H9 (cell line): ENCODE data around the gene LTV1. TPM values are rescaled to one million over a fixed set of nuclear protein-coding genes. Genes with fewer than 3 reads are reported as not detected.

ENCODE experiments used
- DNase-seq: peaks from one replicate; pipeline ENCODE4 v3.0.0-alpha.2; 2017
- H2AFZ ChIP-seq: one replicate; pipeline ENCODE4 v1.6.1; 2013; ENCODE audit warnings: mild to moderate bottlenecking, low read length, control low read depth, moderate library complexity
- H2AK5ac ChIP-seq: 2 replicates; pipeline ENCODE4 v1.6.1; 2013; ENCODE audit warnings: low read length, control low read depth, mixed read lengths; ENCODE audit not compliant: insufficient read length
- H2BK120ac ChIP-seq: one replicate; pipeline ENCODE4 v1.6.1; 2013; ENCODE audit warnings: low read depth, mild to moderate bottlenecking, low read length, control low read depth, inconsistent platforms; ENCODE audit not compliant: poor library complexity, severe bottlenecking
- H2BK12ac ChIP-seq: 2 replicates; pipeline ENCODE4 v1.6.1; 2013; ENCODE audit warnings: low read length, control low read depth, mixed read lengths, low read depth; ENCODE audit not compliant: insufficient read length
- H2BK15ac ChIP-seq: 2 replicates; pipeline ENCODE4 v1.6.1; 2013; ENCODE audit warnings: low read depth, low read length, control low read depth
- H2BK20ac ChIP-seq: one replicate; pipeline ENCODE4 v1.6.1; 2013; ENCODE audit warnings: low read depth, mild to moderate bottlenecking, low read length, control low read depth, inconsistent platforms; ENCODE audit not compliant: poor library complexity, severe bottlenecking
- H2BK5ac ChIP-seq: 2 replicates; pipeline ENCODE4 v1.6.1; 2013; ENCODE audit warnings: low read length, control low read depth, mixed read lengths; ENCODE audit not compliant: insufficient read length
- H3K14ac ChIP-seq: 2 replicates; pipeline ENCODE4 v1.6.1; 2013; ENCODE audit warnings: low read length, control low read depth; ENCODE audit not compliant: insufficient read depth
- H3K18ac ChIP-seq: 2 replicates; pipeline ENCODE4 v1.6.1; 2013; ENCODE audit warnings: low read depth, mild to moderate bottlenecking, mixed read lengths, low read length, control low read depth; ENCODE audit not compliant: insufficient read length
- H3K23ac ChIP-seq: 2 replicates; pipeline ENCODE4 v1.6.1; 2013; ENCODE audit warnings: low read length, control low read depth, mixed read lengths, low read depth; ENCODE audit not compliant: insufficient read length
- H3K23me2 ChIP-seq: 2 replicates; pipeline ENCODE4 v1.6.1; 2013; ENCODE audit warnings: low read depth, mild to moderate bottlenecking, mixed read lengths, low read length, control low read depth; ENCODE audit not compliant: insufficient read length, poor library complexity, severe bottlenecking
- H3K27ac ChIP-seq: 2 replicates; pipeline ENCODE4 v1.5.1; 2013; ENCODE audit warnings: low read length, control low read depth, mixed read lengths, low read depth; ENCODE audit not compliant: insufficient read length
- H3K27me3 ChIP-seq: 2 replicates; pipeline ENCODE4 v1.6.1; 2013; ENCODE audit warnings: low read length, control low read depth, inconsistent platforms; ENCODE audit not compliant: insufficient read depth
- H3K4ac ChIP-seq: 2 replicates; pipeline ENCODE4 v1.6.1; 2013; ENCODE audit warnings: low read depth, mild to moderate bottlenecking, control low read depth, inconsistent platforms, low read length, moderate library complexity
- H3K4me1 ChIP-seq: 2 replicates; pipeline ENCODE4 v1.6.1; 2013; ENCODE audit warnings: low read length, control low read depth, inconsistent platforms; ENCODE audit not compliant: insufficient read depth
- H3K4me2 ChIP-seq: 2 replicates; pipeline ENCODE4 v1.6.1; 2013; ENCODE audit warnings: low read length, control low read depth, mixed read lengths; ENCODE audit not compliant: insufficient read length, insufficient read depth
- H3K56ac ChIP-seq: 2 replicates; pipeline ENCODE4 v1.6.1; 2013; ENCODE audit warnings: low read depth, mild to moderate bottlenecking, mixed read lengths, low read length, control low read depth; ENCODE audit not compliant: insufficient read length
- H3K79me1 ChIP-seq: 2 replicates; pipeline ENCODE4 v1.6.1; 2013; ENCODE audit warnings: low read depth, mild to moderate bottlenecking, moderate library complexity, low read length, control low read depth, inconsistent platforms; ENCODE audit not compliant: insufficient read depth, poor library complexity, severe bottlenecking
- H3K79me2 ChIP-seq: 2 replicates; pipeline ENCODE4 v1.6.1; 2013; ENCODE audit warnings: low read length, control low read depth, inconsistent platforms; ENCODE audit not compliant: insufficient read depth
- H3K9ac ChIP-seq: 2 replicates; pipeline ENCODE4 v1.6.1; 2013; ENCODE audit warnings: low read length, control low read depth, mixed read lengths; ENCODE audit not compliant: insufficient read length; ENCODE audit errors: extremely low read depth
- H3K9me3 ChIP-seq: one replicate; pipeline ENCODE4 v1.6.1; 2013; ENCODE audit warnings: low read depth, low read length, inconsistent platforms; ENCODE audit not compliant: control insufficient read depth
- H3T11ph ChIP-seq: one replicate; pipeline ENCODE4 v1.6.1; 2013; ENCODE audit warnings: mild to moderate bottlenecking, low read length, control low read depth, inconsistent platforms
- H4K20me1 ChIP-seq: one replicate; pipeline ENCODE4 v1.6.1; 2013; ENCODE audit not compliant: control insufficient read depth, insufficient read length, insufficient read depth
- H4K5ac ChIP-seq: 2 replicates; pipeline ENCODE4 v1.6.1; 2013; ENCODE audit warnings: low read depth, mild to moderate bottlenecking, mixed read lengths, low read length, control low read depth; ENCODE audit not compliant: insufficient read length
- H4K8ac ChIP-seq: replicated peaks from 2 replicates; pipeline ENCODE4 v1.6.1; 2013; ENCODE audit warnings: low read length, control low read depth, mixed read lengths, low read depth; ENCODE audit not compliant: insufficient read length
- H4K91ac ChIP-seq: 2 replicates; pipeline ENCODE4 v1.6.1; 2013; ENCODE audit warnings: low read depth, mild to moderate bottlenecking, moderate library complexity, mixed read lengths, low read length, control low read depth; ENCODE audit not compliant: insufficient read length
- H3K27ac Mint-ChIP-seq, 3 experiments: 2 replicates in 2 of 3; 3 replicates in 1 of 3; pipeline ENCODE4 v1.8.0; 2020 to 2021; ENCODE audit warnings: mixed read lengths in 3 of 3, mild to moderate bottlenecking in 1 of 3, moderate library complexity in 1 of 3
- H3K27me3 Mint-ChIP-seq: 2 replicates; pipeline ENCODE4 v1.8.0; 2021; ENCODE audit warnings: low read depth, mild to moderate bottlenecking, moderate library complexity, mixed read lengths
- H3K36me3 Mint-ChIP-seq, 3 experiments: 2 replicates in 2 of 3; 3 replicates in 1 of 3; pipeline ENCODE4 v1.8.0; 2020 to 2021; ENCODE audit warnings: low read depth in 3 of 3, mixed read lengths in 3 of 3; ENCODE audit not compliant: insufficient read depth in 1 of 3
- H3K4me1 Mint-ChIP-seq, 2 experiments: 2 replicates each; pipeline ENCODE4 v1.8.0; 2020; ENCODE audit warnings: mixed read lengths in 2 of 2
- H3K4me3 Mint-ChIP-seq, 2 experiments: 2 replicates in 1 of 2; 3 replicates in 1 of 2; pipeline ENCODE4 v1.8.0; 2020 to 2021; ENCODE audit warnings: mild to moderate bottlenecking in 2 of 2, mixed read lengths in 2 of 2, moderate library complexity in 1 of 2
- H3K9me3 Mint-ChIP-seq, 2 experiments: 2 replicates in 1 of 2; 3 replicates in 1 of 2; pipeline ENCODE4 v1.8.0; 2020; ENCODE audit warnings: mild to moderate bottlenecking in 2 of 2, mixed read lengths in 2 of 2, moderate library complexity in 1 of 2
- CTCF ChIP-seq: fragments of 200-600 bp; sonication (generic); conservative IDR thresholded peaks from 3 replicates; pipeline ENCODE4 v1.8.0; 2021; ENCODE audit warnings: antibody characterized with exemption, mild to moderate bottlenecking
- WGBS: extraction: QIAGEN DNeasy Blood & Tissue Kit; methylation state at CpG from one replicate; pipeline ENCODE4 v1.1.7; 2013; ENCODE audit warnings: missing lambda C conversion rate, low lambda C conversion rate, mixed read lengths; ENCODE audit not compliant: insufficient read length; ENCODE audit errors: extremely low coverage; 5-methylcytosine and 5-hydroxymethylcytosine counted together
- total RNA-seq: library from RNA; stranded (reverse); gene quantifications from 2 replicates; pipeline ENCODE4 v1.2.1, GENCODE V29; 2021

LTV1 gene
- total RNA-seq, 1 experiment from 2014 or later: 62.9 TPM

GRCh38 chr6:143859891-143860660, 16.9 kb downstream of the LTV1 start:
- Histone ChIP-seq H3K79me2 (no peaks in the 10 kb centered on the region), H2BK15ac (no peak overlapping the region), H3K23me2 (no peaks in the 10 kb centered on the region), H2AFZ (no peak overlapping the region), H3T11ph (no peak overlapping the region), H3K9ac (no peak overlapping the region), H3K56ac (no peak overlapping the region), H4K91ac (no peak overlapping the region), H3K4me2 (no peak overlapping the region), H3K27me3 (no peaks in the 10 kb centered on the region), H3K27ac (no peak overlapping the region), H3K18ac (no peak overlapping the region), H2BK12ac (no peak overlapping the region), H2BK5ac (no peak overlapping the region), H3K4ac (no peak overlapping the region), H2BK20ac (no peak overlapping the region), H4K8ac (no peak overlapping the region), H2AK5ac (no peak overlapping the region), H3K23ac (no peak overlapping the region), H4K5ac (no peak overlapping the region), H4K20me1 (no peaks in the 10 kb centered on the region), H3K79me1 (no peaks in the 10 kb centered on the region), H2BK120ac (no peak overlapping the region), H3K14ac (no peak overlapping the region), H3K9me3 (no peaks in the 10 kb centered on the region), H3K4me1 (no peaks in the 10 kb centered on the region)
- WGBS: no CpG with 5 or more reads among the region's 3 CpGs
- DNase-seq: no peak
- Mint-ChIP-seq H3K4me3 (no peak overlapping the region), H3K27ac (0 out of 7 replicates have a peak overlapping the region, but pooled peaks of 1 of the 3 experiments have one; percentile 11), H3K4me1 (peaks cover 15 to 16% of the 10 kb centered on the region in 2 experiments), H3K36me3 (peaks cover 41 to 93% (median 88%) of the 10 kb centered on the region in 3 experiments; a peak in 6 of 7 replicates), H3K9me3 (no peaks in the 10 kb centered on the region), H3K27me3 (no peaks in the 10 kb centered on the region)
- no peak for TF ChIP-seq CTCF
